Activated CD4-positive, alpha-beta T cell treated with anti-CD3 and anti-CD28 coated beads, Interleukin-2, Interleukin-4, amounts not matched to agents 100 ng/mL and 50 ng/mL, durations not matched to agents 16 hours and 8 hours (primary cell): ENCODE measurements around the gene MERTK.
"Not testable (repeated sequence)": the region's sequence is repeated elsewhere in the genome, so short reads cannot be mapped to it uniquely, and the experiment has no call there.

ENCODE experiments used
- DNase-seq: peaks from one replicate; pipeline ENCODE4 v3.0.0-alpha.2; 2020; ENCODE audit warnings: low spot score

Gene MERTK

GRCh38 chr2:111910609-111911277 is 12.3 kb downstream of the MERTK start:
- DNase-seq: no peak

GRCh38 chr2:111911295-111911977 is 13.0 kb downstream of the MERTK start:
- not testable (repeated sequence) for DNase-seq

GRCh38 chr2:111912547-111912946 is 14.1 kb downstream of the MERTK start:
- no peak for DNase-seq

GRCh38 chr2:111917106-111917505 is 18.7 kb downstream of the MERTK start:
- no peak for DNase-seq

GRCh38 chr2:111918383-111918806 is 20.0 kb downstream of the MERTK start:
- DNase-seq: no peak

GRCh38 chr2:111919365-111919764 is 21.0 kb downstream of the MERTK start:
- DNase-seq: no peak

- DNase-seq: no peak
Measured at GRCh38 chr2:111919794-111920608, 21.6 kb downstream of the MERTK start.

- no peak for DNase-seq
Measured at GRCh38 chr2:111923276-111923804, 24.9 kb downstream of the MERTK start.

- no peak for DNase-seq
Measured at GRCh38 chr2:111924617-111925107, 26.3 kb downstream of the MERTK start.

GRCh38 chr2:111927723-111928122 is 29.3 kb downstream of the MERTK start:
- no peak for DNase-seq

- peak; percentile 34 for DNase-seq
Measured at GRCh38 chr2:111930409-111930808, 32.0 kb downstream of the MERTK start.

GRCh38 chr2:111930875-111931274 is 32.5 kb downstream of the MERTK start:
- peak; percentile 81 for DNase-seq

- DNase-seq: no peak
Measured at GRCh38 chr2:111932841-111933291, 34.5 kb downstream of the MERTK start.

GRCh38 chr2:111933900-111934299 is 35.5 kb downstream of the MERTK start:
- not testable (repeated sequence) for DNase-seq

- no peak for DNase-seq
Measured at GRCh38 chr2:111936881-111937280, 38.5 kb downstream of the MERTK start.

- no peak for DNase-seq
Measured at GRCh38 chr2:111938392-111938791, 40.0 kb downstream of the MERTK start.

GRCh38 chr2:111940333-111941196 is 42.2 kb downstream of the MERTK start:
- no peak for DNase-seq

- no peak for DNase-seq
Measured at GRCh38 chr2:111941531-111941930, 43.1 kb downstream of the MERTK start.

- no peak for DNase-seq
Measured at GRCh38 chr2:111944531-111945210, 46.3 kb downstream of the MERTK start.

- no peak for DNase-seq
Measured at GRCh38 chr2:111945444-111946293, 47.3 kb downstream of the MERTK start.
